ENCODE measurements around the gene VAV3. TPM values are rescaled to one million over a fixed set of nuclear protein-coding genes. Genes with fewer than 3 reads are reported as not detected.
A peak's percentile ranks its signal among the peaks of the same experiment; 100 is the strongest.

VAV3 gene
- total RNA-seq, 1 donor from 2014 or later, result 6.4 TPM

GRCh38 chr1:107788206-107789202 is 176.5 kb downstream of the VAV3 start:
- intact Hi-C loops (cut with DNase I), result no loop called here

GRCh38 chr1:107787299-107787698 is 177.7 kb downstream of the VAV3 start:
- DNase-seq (ENCODE audit: low spot score) (no peak), ATAC-seq (no peak)
- intact Hi-C loops (cut with DNase I), result no loop called here

More at GRCh38 chr1:107788206-107789202, 176.5 kb downstream of the VAV3 start:
- no peak for DNase-seq (ENCODE audit: low spot score)
- no peak for ATAC-seq

DNA sequence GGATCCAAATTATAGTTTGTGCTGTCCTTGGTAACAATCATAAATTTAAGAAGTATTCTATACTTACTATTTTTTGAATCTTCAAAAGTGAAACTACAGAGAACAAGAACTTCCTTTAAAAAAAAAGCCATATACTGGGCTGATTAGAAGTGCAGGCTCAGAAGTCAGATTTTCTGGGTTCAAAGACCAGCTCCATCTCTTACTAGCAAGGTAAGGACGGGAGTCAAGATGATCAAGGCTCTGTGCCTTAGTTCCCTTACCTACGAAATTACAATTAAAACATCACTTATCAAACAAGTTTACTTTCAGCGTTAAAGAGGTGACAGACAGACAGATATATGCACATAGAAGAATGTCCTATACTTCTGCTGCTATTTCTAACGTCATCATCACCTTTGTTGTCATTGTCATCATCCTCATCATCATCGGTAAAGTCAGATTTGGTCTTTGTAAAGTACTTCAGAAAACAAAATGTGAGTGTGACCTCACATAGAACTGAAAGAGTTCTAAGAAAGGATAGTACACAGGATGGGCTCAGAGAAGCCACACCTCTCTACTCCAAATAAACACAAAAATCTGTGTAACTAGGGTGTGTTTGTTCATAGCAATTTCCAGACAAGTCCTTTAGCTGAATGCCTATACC is 178.7 kb downstream of the VAV3 start:
- DNase-seq (ENCODE audit: low spot score) (no peak), ATAC-seq (peak; percentile 70)
- intact Hi-C loops (cut with DNase I), result no loop called here

- intact Hi-C loops (cut with DNase I), result no loop called here
- ATAC-seq (no peak), DNase-seq (ENCODE audit: low spot score) (no peak)
These were observed 179.3 kb downstream of the VAV3 start for GRCh38 chr1:107785496-107786202.

GRCh38 chr1:107782217-107782845 is 182.6 kb downstream of the VAV3 start:
- DNase-seq (ENCODE audit: low spot score) (no peak), ATAC-seq (peak; percentile 73)
- intact Hi-C loops (cut with DNase I), result loop anchor here (1.0 kb wide), 1 partner anchor 344 kb away; no protein-coding TSS in a partner anchor

GRCh38 chr1:107781245-107781644 is 183.7 kb downstream of the VAV3 start:
- ATAC-seq (no peak), DNase-seq (ENCODE audit: low spot score) (no peak)
- intact Hi-C loops (cut with DNase I), result no loop called here

DNA sequence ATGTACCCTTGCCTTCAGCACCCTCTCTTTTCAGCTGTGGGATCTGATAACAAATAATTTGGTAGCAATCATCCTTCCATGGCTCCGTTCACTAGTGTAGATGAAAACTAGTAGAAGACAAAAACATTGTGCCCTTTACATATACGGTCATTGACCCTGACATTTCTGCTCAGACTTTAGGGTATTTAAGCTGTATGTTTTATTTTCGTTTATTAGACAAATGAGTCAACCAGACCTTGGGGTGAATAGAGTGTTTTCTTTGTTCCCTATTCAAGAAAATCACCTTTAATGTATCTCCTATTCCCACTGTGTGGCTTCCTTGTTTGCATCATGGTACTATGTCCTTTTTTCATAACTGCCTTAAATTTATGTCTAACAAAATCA is 187.3 kb downstream of the VAV3 start:
- DNase-seq (ENCODE audit: low spot score) (no peak), ATAC-seq (no peak)
- intact Hi-C loops (cut with DNase I), result no loop called here

GRCh38 chr1:107776900-107777663 is 187.9 kb downstream of the VAV3 start:
- no peak for ATAC-seq
- intact Hi-C loops (cut with DNase I), result no loop called here
- DNase-seq (ENCODE audit: low spot score), result no peak

GRCh38 chr1:107771377-107771776 is 193.6 kb downstream of the VAV3 start:
- no peak for DNase-seq (ENCODE audit: low spot score)
- no peak for ATAC-seq
- intact Hi-C loops (cut with DNase I), result no loop called here

- intact Hi-C loops (cut with DNase I), result no loop called here
- no peak for ATAC-seq
These were observed 197.8 kb downstream of the VAV3 start for GRCh38 chr1:107767156-107767582.

DNA sequence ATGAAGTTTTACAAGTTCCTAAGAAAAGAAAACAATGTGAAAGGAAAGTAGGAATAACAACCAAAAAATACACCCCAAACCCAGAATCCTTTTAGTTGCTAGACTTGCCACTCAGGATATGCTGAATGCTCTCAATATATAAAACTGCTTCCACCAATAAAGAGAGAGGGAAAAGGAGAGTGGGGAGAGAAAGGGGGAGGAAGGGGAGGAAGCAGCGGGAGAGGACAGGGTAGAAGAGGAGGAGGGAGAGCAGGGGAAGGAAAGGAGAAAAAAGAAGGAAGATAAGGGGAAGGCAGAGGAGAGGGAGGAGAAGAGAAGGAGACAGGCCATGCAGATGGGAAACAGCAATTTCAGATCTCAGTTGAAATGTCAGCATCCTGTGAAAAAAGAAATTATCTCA is 198.4 kb downstream of the VAV3 start:
- DNase-seq (ENCODE audit: low spot score), result no peak

More at GRCh38 chr1:107767156-107767582, 197.8 kb downstream of the VAV3 start:
- no peak for DNase-seq (ENCODE audit: low spot score)

GRCh38 chr1:107762751-107763390 is 202.1 kb downstream of the VAV3 start:
- no peak for ATAC-seq
- intact Hi-C loops (cut with DNase I), result no loop called here
- no peak for DNase-seq (ENCODE audit: low spot score)

More for the DNA sequence above, 198.4 kb downstream of the VAV3 start:
- ATAC-seq, result no peak
- intact Hi-C loops (cut with DNase I), result no loop called here

GRCh38 chr1:107760065-107760464 is 204.9 kb downstream of the VAV3 start:
- no peak for DNase-seq (ENCODE audit: low spot score)
- no peak for ATAC-seq
- intact Hi-C loops (cut with DNase I), result no loop called here

GRCh38 chr1:107750364-107750959 is 214.5 kb downstream of the VAV3 start:
- intact Hi-C loops (cut with DNase I), result no loop called here
- peak; percentile 30 for ATAC-seq
- peak; percentile 68 for DNase-seq (ENCODE audit: low spot score)

- DNase-seq (ENCODE audit: low spot score) (no peak), ATAC-seq (no peak)
- intact Hi-C loops (cut with DNase I), result no loop called here
These were observed 216.4 kb downstream of the VAV3 start for GRCh38 chr1:107748531-107748930.

DNA sequence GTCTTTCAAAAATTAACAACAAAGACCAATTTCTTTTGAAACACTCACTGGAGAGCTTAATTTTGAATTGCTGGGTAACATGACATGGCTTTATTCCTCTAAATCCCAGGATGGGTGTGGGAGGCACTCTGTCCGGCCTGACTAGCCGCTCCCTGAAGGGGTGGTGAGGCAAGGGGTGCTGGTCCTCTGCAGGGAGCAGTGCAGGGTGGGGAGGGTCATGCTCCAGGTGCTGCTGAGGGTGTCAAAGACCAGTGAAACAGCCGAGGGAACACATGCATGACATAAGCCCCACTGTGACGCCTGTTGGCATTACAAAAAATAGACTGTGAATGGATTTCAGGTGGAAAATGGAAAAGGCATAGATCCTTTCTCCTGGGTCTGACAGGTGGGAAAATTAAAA is 223.7 kb downstream of the VAV3 start:
- no peak for ATAC-seq
- intact Hi-C loops (cut with DNase I), result no loop called here
- no peak for DNase-seq (ENCODE audit: low spot score)

GRCh38 chr1:107740579-107740978 is 224.4 kb downstream of the VAV3 start:
- intact Hi-C loops (cut with DNase I), result no loop called here
- no peak for DNase-seq (ENCODE audit: low spot score)
- ATAC-seq, result no peak
